ENCODE measurements around the gene AUTS2. TPM values are rescaled to one million over a fixed set of nuclear protein-coding genes. Genes with fewer than 3 reads are reported as not detected.
"Not testable (repeated sequence)": the region's sequence is repeated elsewhere in the genome, so short reads cannot be mapped to it uniquely, and the experiment has no call there.

AUTS2 gene
- total RNA-seq, 1 experiment from 2014 or later = 4.2 TPM

GRCh38 chr7:69757981-69758430 is 159.7 kb downstream of the AUTS2 start:
- no peak for DNase-seq (ENCODE audit: low spot score)

GRCh38 chr7:69759373-69759772 is 161.1 kb downstream of the AUTS2 start:
- DNase-seq (ENCODE audit: low spot score) = no peak

GRCh38 chr7:69761290-69761922 is 163.1 kb downstream of the AUTS2 start:
- no peak for DNase-seq (ENCODE audit: low spot score)

- no peak for DNase-seq (ENCODE audit: low spot score)
Measured at GRCh38 chr7:69762821-69763352, 164.6 kb downstream of the AUTS2 start.

GRCh38 chr7:69763513-69763912 is 165.2 kb downstream of the AUTS2 start:
- DNase-seq (ENCODE audit: low spot score) = no peak

GRCh38 chr7:69764147-69764546 is 165.9 kb downstream of the AUTS2 start:
- no peak for DNase-seq (ENCODE audit: low spot score)

- DNase-seq (ENCODE audit: low spot score) = no peak
Measured at GRCh38 chr7:69764681-69765080, 166.4 kb downstream of the AUTS2 start.

GRCh38 chr7:69765879-69766278 is 167.6 kb downstream of the AUTS2 start:
- no peak for DNase-seq (ENCODE audit: low spot score)

GRCh38 chr7:69768986-69769595 is 170.8 kb downstream of the AUTS2 start:
- DNase-seq (ENCODE audit: low spot score) = no peak

GRCh38 chr7:69769826-69770225 is 171.6 kb downstream of the AUTS2 start:
- no peak for DNase-seq (ENCODE audit: low spot score)

GRCh38 chr7:69770613-69771012 is 172.3 kb downstream of the AUTS2 start:
- DNase-seq (ENCODE audit: low spot score) = no peak

- DNase-seq (ENCODE audit: low spot score) = no peak
Measured at GRCh38 chr7:69772718-69773436, 174.6 kb downstream of the AUTS2 start.

GRCh38 chr7:69773535-69774225 is 175.4 kb downstream of the AUTS2 start:
- no peak for DNase-seq (ENCODE audit: low spot score)

GRCh38 chr7:69775231-69775771 is 177.0 kb downstream of the AUTS2 start:
- DNase-seq (ENCODE audit: low spot score) = no peak

- DNase-seq (ENCODE audit: low spot score) = no peak
Measured at GRCh38 chr7:69776611-69777010, 178.3 kb downstream of the AUTS2 start.

GRCh38 chr7:69778138-69778537 is 179.9 kb downstream of the AUTS2 start:
- no peak for DNase-seq (ENCODE audit: low spot score)

- DNase-seq (ENCODE audit: low spot score) = no peak
Measured at GRCh38 chr7:69780379-69780778, 182.1 kb downstream of the AUTS2 start.

- DNase-seq (ENCODE audit: low spot score) = no peak
Measured at GRCh38 chr7:69781412-69781846, 183.2 kb downstream of the AUTS2 start.

- DNase-seq (ENCODE audit: low spot score) = no peak
Measured at GRCh38 chr7:69782917-69783684, 184.8 kb downstream of the AUTS2 start.

GRCh38 chr7:69786130-69786529 is 187.9 kb downstream of the AUTS2 start:
- not testable (repeated sequence) for DNase-seq (ENCODE audit: low spot score)
